PC-9 (cell line): ENCODE results near the gene NEUROD2.

Experiments used
- EZH2 ChIP-seq: fragments of 200-600 bp; sonication (generic); IDR thresholded peaks from 2 replicates; pipeline ENCODE4 v1.8.0; 2017; ENCODE audit warnings: antibody characterized with exemption, low read depth
- TF ChIP-seq, protein P1 (sequence below): fragments of 200-600 bp; sonication (generic); conservative IDR thresholded peaks from 2 replicates; pipeline ENCODE4 v1.6.1; 2017; ENCODE audit warnings: mixed run types, antibody characterized with exemption, mild to moderate bottlenecking, moderate library complexity

DNA sequence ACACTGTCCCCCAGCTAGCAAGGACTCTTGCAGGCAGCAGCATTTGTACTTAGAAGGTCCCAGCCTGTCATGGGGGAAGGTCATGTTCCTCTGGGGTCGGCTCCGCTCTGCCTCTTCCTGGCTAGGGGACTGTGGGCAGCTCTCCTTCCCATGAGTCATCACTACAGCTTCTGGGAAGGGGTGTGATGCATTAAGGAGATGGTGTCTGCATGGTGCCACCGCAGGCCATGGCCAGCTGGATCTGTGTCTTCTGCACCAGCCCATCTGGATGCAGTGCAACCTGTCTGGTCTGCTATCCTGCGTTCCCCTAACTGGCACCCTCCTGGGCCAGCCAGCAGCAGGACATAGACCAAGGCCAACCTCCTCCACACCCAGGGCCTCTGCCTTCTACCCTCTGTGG is 35.6 kb upstream of the NEUROD2 start:
- TF ChIP-seq, protein P1, sequence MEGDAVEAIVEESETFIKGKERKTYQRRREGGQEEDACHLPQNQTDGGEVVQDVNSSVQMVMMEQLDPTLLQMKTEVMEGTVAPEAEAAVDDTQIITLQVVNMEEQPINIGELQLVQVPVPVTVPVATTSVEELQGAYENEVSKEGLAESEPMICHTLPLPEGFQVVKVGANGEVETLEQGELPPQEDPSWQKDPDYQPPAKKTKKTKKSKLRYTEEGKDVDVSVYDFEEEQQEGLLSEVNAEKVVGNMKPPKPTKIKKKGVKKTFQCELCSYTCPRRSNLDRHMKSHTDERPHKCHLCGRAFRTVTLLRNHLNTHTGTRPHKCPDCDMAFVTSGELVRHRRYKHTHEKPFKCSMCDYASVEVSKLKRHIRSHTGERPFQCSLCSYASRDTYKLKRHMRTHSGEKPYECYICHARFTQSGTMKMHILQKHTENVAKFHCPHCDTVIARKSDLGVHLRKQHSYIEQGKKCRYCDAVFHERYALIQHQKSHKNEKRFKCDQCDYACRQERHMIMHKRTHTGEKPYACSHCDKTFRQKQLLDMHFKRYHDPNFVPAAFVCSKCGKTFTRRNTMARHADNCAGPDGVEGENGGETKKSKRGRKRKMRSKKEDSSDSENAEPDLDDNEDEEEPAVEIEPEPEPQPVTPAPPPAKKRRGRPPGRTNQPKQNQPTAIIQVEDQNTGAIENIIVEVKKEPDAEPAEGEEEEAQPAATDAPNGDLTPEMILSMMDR = no peak
- no peak for TF ChIP-seq EZH2
